OCI-LY7 (cell line): Measurements from ENCODE around the gene SPG11. TPM values are rescaled to one million over a fixed set of nuclear protein-coding genes. Genes with fewer than 3 reads are reported as not detected.
A peak's percentile ranks its signal among the peaks of the same experiment; 100 is the strongest.

Source experiments
- BruUV-seq: library from RNA; stranded (reverse); fragments of 400-500 nt; replicated peaks from 2 replicates; lab custom pipeline; 2021; lab: Mats Ljungman, UMichigan
- CTCF ChIA-PET: fragments of 300-600 bp; sonication (Branson Sonifier 250); formaldehyde crosslinking; loops from one replicate; lab custom pipeline; 2022; ENCODE audit warnings: antibody characterized with exemption; ENCODE audit not compliant: unreplicated experiment; lab: Charles Lee
- POLR2A ChIA-PET: fragments of 300-600 bp; sonication (Branson Sonifier 250); formaldehyde crosslinking; loops from one replicate; lab custom pipeline; 2022; ENCODE audit warnings: antibody characterized with exemption; lab: Charles Lee
- DNase-seq: peaks from one replicate; pipeline ENCODE4 v3.0.0-alpha.2; 2015; ENCODE audit warnings: low spot score
- H2AFZ ChIP-seq: fragments of 200-600 bp; sonication (generic), shearing (Covaris generic); 2 replicates; pipeline ENCODE4 v1.6.1; 2014; ENCODE audit warnings: mild to moderate bottlenecking, antibody characterized with exemption, low read length, moderate library complexity
- H3K27ac ChIP-seq: fragments of 200-600 bp; sonication (generic); 2 replicates; pipeline ENCODE4 v1.5.1; 2014; ENCODE audit warnings: mixed run types, low read depth, mild to moderate bottlenecking, moderate library complexity, low read length, inconsistent platforms; ENCODE audit not compliant: poor library complexity, severe bottlenecking
- H3K36me3 ChIP-seq: fragments of 200-600 bp; sonication (generic); 2 replicates; pipeline ENCODE4 v1.6.1; 2014; ENCODE audit warnings: mild to moderate bottlenecking, antibody characterized with exemption, low read length, moderate library complexity, mixed read lengths; ENCODE audit not compliant: insufficient read depth
- H3K4me1 ChIP-seq: fragments of 200-600 bp; sonication (generic); 2 replicates; pipeline ENCODE4 v1.5.1; 2014; ENCODE audit warnings: mild to moderate bottlenecking, low read length; ENCODE audit not compliant: insufficient read depth, poor library complexity, severe bottlenecking
- H3K4me2 ChIP-seq: fragments of 200-600 bp; sonication (generic); 2 replicates; pipeline ENCODE4 v1.6.1; 2014; ENCODE audit warnings: mild to moderate bottlenecking, low read length
- H3K4me3 ChIP-seq: fragments of 200-600 bp; sonication (generic); 2 replicates; pipeline ENCODE4 v1.5.1; 2014; ENCODE audit warnings: mild to moderate bottlenecking, low read depth, low read length; ENCODE audit not compliant: poor library complexity, severe bottlenecking
- H3K79me2 ChIP-seq: fragments of 200-600 bp; sonication (generic); 2 replicates; pipeline ENCODE4 v1.6.1; 2016; ENCODE audit warnings: low read depth, mild to moderate bottlenecking, low read length, moderate library complexity, mixed read lengths; ENCODE audit not compliant: insufficient read depth
- H3K9me2 ChIP-seq: fragments of 200-600 bp; sonication (generic); 2 replicates; pipeline ENCODE4 v1.6.1; 2016; ENCODE audit warnings: mild to moderate bottlenecking, low read length, mixed read lengths; ENCODE audit not compliant: insufficient read depth
- H3K9me3 ChIP-seq: fragments of 200-600 bp; sonication (generic); 2 replicates; pipeline ENCODE4 v1.6.1; 2014; ENCODE audit warnings: mild to moderate bottlenecking, mixed run types, low read length, mixed read lengths
- H4K20me1 ChIP-seq: fragments of 200-600 bp; sonication (generic); 2 replicates; pipeline ENCODE4 v1.6.1; 2014; ENCODE audit warnings: mild to moderate bottlenecking, antibody characterized with exemption, low read length, moderate library complexity, mixed read lengths; ENCODE audit not compliant: insufficient read depth
- CTCF ChIP-seq: fragments of 200-600 bp; sonication (generic); conservative IDR thresholded peaks from 2 replicates; pipeline ENCODE4 v1.5.1; 2014; ENCODE audit warnings: mild to moderate bottlenecking, antibody characterized with exemption, low read length, moderate library complexity, mixed read lengths
- EZH2phosphoT487 ChIP-seq: fragments of 200-600 bp; sonication (generic); IDR thresholded peaks from 2 replicates; pipeline ENCODE4 v1.6.1; 2018; ENCODE audit warnings: low read depth, borderline replicate concordance, mild to moderate bottlenecking, mixed run types, antibody characterized with exemption, low read length, moderate library complexity, mixed read lengths
- intact Hi-C: fragments of 100-400 bp; cut with micrococcal nuclease; formaldehyde crosslinking; loops from one replicate; pipeline ENCODE4 v1.10.0; 2022; ENCODE audit not compliant: unreplicated experiment
- total RNA-seq, 2 experiments: library from RNA; depleted of rRNA in 1 of 2; stranded (reverse); fragments of >200 nt in 1 of 2; shearing (Covaris generic) in 1 of 2; gene quantifications; 2 replicates each; pipeline ENCODE4 v1.2.3, GENCODE V29; 2014 to 2022

Gene SPG11
- total RNA-seq, 2 experiments from 2014 or later = 69.1 to 92.8 TPM

GRCh38 chr15:44711743-44712345 is 48.4 kb upstream of the SPG11 start:
- intact Hi-C loops = loop anchor here (1.0 to 5.0 kb wide), 4 partner anchors 12 to 285 kb away; partner anchors contain the start of genes CTDSPL2, EIF3J and TRIM69
- Histone ChIP-seq H3K27ac (peak overlapping the region; percentile 91), H4K20me1 (peaks cover 31% of the 10 kb centered on the region), H3K9me2 (no peaks in the 10 kb centered on the region), H3K9me3 (no peaks in the 10 kb centered on the region), H3K4me1 (peaks cover 47% of the 10 kb centered on the region), H2AFZ (no peak overlapping the region), H3K36me3 (peaks cover 58% of the 10 kb centered on the region), H3K4me3 (peak overlapping the region; percentile 89), H3K79me2 (peaks cover 72% of the 10 kb centered on the region), H3K4me2 (peak overlapping the region; percentile 92)
- ChIA-PET POLR2A (interaction anchor here (2.7 to 9.5 kb wide), 4 partner anchors 10 to 47 kb away, joined by 12 to 116 read pairs (median 59); partner anchors contain the start of genes SPG11 and TRIM69), CTCF (no interaction called here)
- TF ChIP-seq CTCF (0 out of 2 replicates have a peak, but pooled peaks have one; percentile 9), EZH2phosphoT487 (no peak)
- peak; percentile 68 for DNase-seq
- TSS peak; percentile 66 for BruUV-seq

- CTCF ChIA-PET = interaction anchor here (0.6 kb wide), 1 partner anchor 45 kb away, joined by 3 read pairs; no protein-coding TSS in a partner anchor
- peaks cover 52% of the 10 kb centered on the region for H3K36me3 ChIP-seq
- DNase-seq = peak; percentile 96
- intact Hi-C loops = loop anchor here (1.0 to 5.0 kb wide), 3 partner anchors 13 to 284 kb away; partner anchors contain the start of genes CTDSPL2 and EIF3J
- BruUV-seq = no TSS peak
- peak within 1 kb of the TSS; percentile 91 for H3K27ac ChIP-seq
- peaks cover 31% of the 10 kb centered on the region for H4K20me1 ChIP-seq
- no peaks in the 10 kb centered on the region for H3K9me2 ChIP-seq
- POLR2A ChIA-PET = interaction anchor here (0.5 to 9.5 kb wide), 8 partner anchors 9 to 456 kb away, joined by 3 to 116 read pairs (median 8); partner anchors contain the start of genes SPG11 and TRIM69
- peak within 1 kb of the TSS; percentile 89 for H3K4me3 ChIP-seq
- peak within 1 kb of the TSS; percentile 72; the same call in 1 of the 2 replicates for H2AFZ ChIP-seq
- peak within 1 kb of the TSS; percentile 92 for H3K4me2 ChIP-seq
- peaks cover 41% of the 10 kb centered on the region for H3K4me1 ChIP-seq
- no peak for TF ChIP-seq CTCF
- TF ChIP-seq EZH2phosphoT487 = no peak
- H3K9me3 ChIP-seq = no peaks in the 10 kb centered on the region
- peaks cover 68% of the 10 kb centered on the region for H3K79me2 ChIP-seq
These were observed 47.8 kb upstream of the SPG11 start, which contains the start of the genes B2M and PATL2 for GRCh38 chr15:44711096-44711742. Gene B2M, plus strand, starts transcription at chr15:44711517. Its CDS starts 30 bp downstream, at chr15:44711547. Gene PATL2, minus strand, starts transcription at chr15:44711323. Its CDS starts 34,833 bp downstream, at chr15:44676490.
